Measurements from ENCODE around the gene BIVM. TPM values are rescaled to one million over a fixed set of nuclear protein-coding genes. Genes with fewer than 3 reads are reported as not detected.

Gene BIVM
- polyA plus RNA-seq, 1 donor (not counting 4 experiments of a cell fraction or from before 2014, with no cell fraction given), result 20.7 TPM

GRCh38 chr13:102814793-102815192 lies 15.9 kb downstream of the BIVM start:
- DNase-seq (ENCODE audit: low read depth, low spot score) (no peak), FAIRE-seq (no peak)
- H3K36me3 ChIP-seq (ENCODE audit: control insufficient read depth in 2 of 2, extremely low read depth in 1 of 2, insufficient read depth in 2 of 2, low read length in 2 of 2), result peaks cover 3% of the 10 kb centered on the region in 2 experiments
- H3K4me3 ChIP-seq (ENCODE audit: control insufficient read depth in 2 of 3, extremely low read depth in 1 of 3, insufficient read depth in 2 of 3, low read depth in 1 of 3, low read length in 3 of 3), result no peak overlapping the region
- H3K27ac ChIP-seq (ENCODE audit: control insufficient read depth, insufficient read depth, low read length), result no peak overlapping the region
- H3K79me2 ChIP-seq (ENCODE audit: control insufficient read depth, insufficient read depth, low read length), result peaks cover 40% of the 10 kb centered on the region
- no peaks in the 10 kb centered on the region for H4K20me1 ChIP-seq (ENCODE audit: control insufficient read depth, extremely low read depth, insufficient read depth, low read length)
- H3K9ac ChIP-seq (ENCODE audit: control insufficient read depth, extremely low read depth, insufficient read depth, low read length), result no peak overlapping the region
- H3K9me3 ChIP-seq (ENCODE audit: control insufficient read depth, low read depth, low read length), result no peaks in the 10 kb centered on the region
- TF ChIP-seq CTCF (optimal IDR thresholded peaks at IDR 0.05 in 1 of 3, IDR thresholded peaks at IDR 0.05 in 1 of 3, conservative IDR thresholded peaks at IDR 0.05 in 1 of 3; ENCODE audit: extremely low read depth in 1 of 3, insufficient read depth in 2 of 3, low read length in 3 of 3) (no peak), EZH2 (IDR thresholded peaks at IDR 0.05; ENCODE audit: low read length) (no peak)
- no peak overlapping the region for H2AFZ ChIP-seq (ENCODE audit: control insufficient read depth, low read length)
- no peaks in the 10 kb centered on the region for H3K9me1 ChIP-seq (ENCODE audit: control insufficient read depth, extremely low read depth, insufficient read depth, low read length)
- no peaks in the 10 kb centered on the region for H3K27me3 ChIP-seq (ENCODE audit: control insufficient read depth, extremely low read depth, insufficient read depth, low read length)
- dilution Hi-C loops (cut with MboI; ENCODE audit: extremely low pct_ligation_motif_present, low sequenced_read_pairs), result no loop called here
- no peak overlapping the region for H3K4me2 ChIP-seq (ENCODE audit: control insufficient read depth, extremely low read depth, insufficient read depth, low read depth, low read length)
- peaks cover 6% of the 10 kb centered on the region for H3K4me1 ChIP-seq (ENCODE audit: control insufficient read depth, extremely low read depth, insufficient read depth, low read length)

GRCh38 chr13:102815788-102816187 lies 16.9 kb downstream of the BIVM start:
- Histone ChIP-seq H4K20me1 (ENCODE audit: control insufficient read depth, extremely low read depth, insufficient read depth, low read length) (no peaks in the 10 kb centered on the region), H3K79me2 (ENCODE audit: control insufficient read depth, insufficient read depth, low read length) (peaks cover 35% of the 10 kb centered on the region), H3K9me1 (ENCODE audit: control insufficient read depth, extremely low read depth, insufficient read depth, low read length) (no peaks in the 10 kb centered on the region), H3K9ac (ENCODE audit: control insufficient read depth, extremely low read depth, insufficient read depth, low read length) (no peak overlapping the region), H3K36me3 (ENCODE audit: control insufficient read depth in 2 of 2, extremely low read depth in 1 of 2, insufficient read depth in 2 of 2, low read length in 2 of 2) (peaks cover 3% of the 10 kb centered on the region in 2 experiments), H3K27ac (ENCODE audit: control insufficient read depth, insufficient read depth, low read length) (no peak overlapping the region), H3K4me3 (ENCODE audit: control insufficient read depth in 2 of 3, extremely low read depth in 1 of 3, insufficient read depth in 2 of 3, low read depth in 1 of 3, low read length in 3 of 3) (no peak overlapping the region), H3K27me3 (ENCODE audit: control insufficient read depth, extremely low read depth, insufficient read depth, low read length) (no peaks in the 10 kb centered on the region), H3K4me1 (ENCODE audit: control insufficient read depth, extremely low read depth, insufficient read depth, low read length) (peaks cover 6% of the 10 kb centered on the region), H2AFZ (ENCODE audit: control insufficient read depth, low read length) (no peak overlapping the region), H3K4me2 (ENCODE audit: control insufficient read depth, extremely low read depth, insufficient read depth, low read depth, low read length) (no peak overlapping the region), H3K9me3 (ENCODE audit: control insufficient read depth, low read depth, low read length) (no peaks in the 10 kb centered on the region)
- dilution Hi-C loops (cut with MboI; ENCODE audit: extremely low pct_ligation_motif_present, low sequenced_read_pairs), result no loop called here
- DNase-seq (ENCODE audit: low read depth, low spot score) (no peak), FAIRE-seq (no peak)
- TF ChIP-seq EZH2 (IDR thresholded peaks at IDR 0.05; ENCODE audit: low read length), result no peak
- no peak for TF ChIP-seq CTCF (optimal IDR thresholded peaks at IDR 0.05 in 1 of 3, IDR thresholded peaks at IDR 0.05 in 1 of 3, conservative IDR thresholded peaks at IDR 0.05 in 1 of 3; ENCODE audit: extremely low read depth in 1 of 3, insufficient read depth in 2 of 3, low read length in 3 of 3)
